Erythroblast (primary cell): ENCODE measurements around the gene PTP4A1.
A peak's percentile ranks its signal among the peaks of the same experiment; 100 is the strongest.
"Not testable (repeated sequence)": the region's sequence is repeated elsewhere in the genome, so short reads cannot be mapped to it uniquely, and the experiment has no call there.

Experiments
- DNase-seq, 2 experiments: peaks; one replicate each; lab custom pipeline; 2025; lab: John Stamatoyannopoulos, UW
- GATA1 ChIP-seq: IDR thresholded peaks from 2 replicates; pipeline ENCODE4 v1.6.1; 2011; ENCODE audit warnings: low read depth, mild to moderate bottlenecking, control low read depth, low read length, moderate library complexity
- POLR2A ChIP-seq: IDR thresholded peaks from 2 replicates; pipeline ENCODE4 v1.6.1; 2011; ENCODE audit warnings: mild to moderate bottlenecking, low read length

PTP4A1 gene

DNA sequence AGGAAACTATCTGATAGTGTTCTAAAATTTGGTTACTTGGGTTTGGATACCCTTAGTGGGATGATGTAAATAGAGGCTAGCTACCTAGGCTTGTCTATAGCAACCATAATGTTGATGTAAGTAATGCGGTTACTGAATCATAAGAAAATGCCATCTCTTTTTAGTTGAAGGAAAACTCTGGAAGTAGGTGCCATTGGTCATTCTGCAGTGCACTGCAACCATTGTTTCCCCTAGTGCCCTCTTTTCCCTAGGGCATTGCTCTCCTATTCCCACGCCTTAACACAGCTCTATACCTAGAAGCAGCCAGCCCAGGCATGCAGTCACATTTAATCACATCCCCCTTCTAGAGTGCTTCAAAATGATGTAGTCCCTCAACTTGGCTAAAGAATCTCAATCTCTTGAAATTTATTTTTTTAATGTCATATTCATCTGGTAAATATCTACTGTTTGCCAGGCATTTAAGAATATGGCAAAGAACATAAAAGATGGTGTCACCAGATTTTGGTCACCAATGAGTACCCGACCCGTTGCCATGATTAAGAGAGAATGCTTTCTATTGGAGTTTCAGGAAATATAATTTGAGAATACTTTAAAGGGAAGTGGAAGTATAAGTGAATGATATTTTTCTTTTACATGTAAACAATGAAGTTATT lies 10.4 kb downstream of the PTP4A1 start:
- DNase-seq, result no peak
- TF ChIP-seq POLR2A, result no peak
- TF ChIP-seq GATA1, result no peak

DNA sequence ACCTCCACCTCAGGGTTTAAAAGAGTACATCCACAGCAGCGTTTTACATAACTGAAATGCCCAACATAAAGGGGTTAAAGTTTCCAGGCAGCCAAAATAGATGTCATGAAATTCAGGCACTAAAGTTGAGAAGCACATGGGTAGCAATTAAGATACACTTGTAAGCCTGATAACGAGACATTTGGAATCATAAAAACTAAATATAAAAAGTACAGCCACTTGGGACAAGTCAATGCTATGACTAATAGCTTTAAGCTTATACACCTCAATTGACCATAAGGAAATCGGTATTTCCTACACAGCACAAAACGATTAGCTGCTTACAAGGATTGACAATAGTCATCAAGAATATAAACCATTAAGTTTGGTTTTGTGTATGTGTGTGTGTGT lies 11.8 kb downstream of the PTP4A1 start:
- no peak for TF ChIP-seq GATA1
- no peak for TF ChIP-seq POLR2A
- DNase-seq, result no peak

DNA sequence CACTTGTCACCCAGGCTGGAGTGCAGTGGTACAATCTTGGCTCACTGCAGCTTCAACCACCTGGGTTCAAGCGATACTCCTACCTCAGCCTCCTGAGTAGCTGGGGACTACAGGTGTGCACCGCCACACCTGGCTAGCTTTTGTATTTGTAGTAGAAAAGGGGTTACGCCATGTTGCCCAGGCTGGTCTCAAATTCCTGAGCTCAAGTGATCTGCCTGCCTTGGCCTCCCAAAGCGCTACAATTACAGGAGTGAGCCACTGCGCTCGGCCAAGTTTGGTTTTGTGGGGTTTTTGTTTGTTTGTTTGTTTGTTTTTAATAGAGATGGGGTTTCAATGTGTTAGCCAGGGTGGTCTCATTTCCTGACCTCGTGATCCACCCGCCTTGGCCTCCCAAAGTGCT lies 12.3 kb downstream of the PTP4A1 start:
- DNase-seq, result no peak
- TF ChIP-seq GATA1 (no peak), POLR2A (no peak)

DNA sequence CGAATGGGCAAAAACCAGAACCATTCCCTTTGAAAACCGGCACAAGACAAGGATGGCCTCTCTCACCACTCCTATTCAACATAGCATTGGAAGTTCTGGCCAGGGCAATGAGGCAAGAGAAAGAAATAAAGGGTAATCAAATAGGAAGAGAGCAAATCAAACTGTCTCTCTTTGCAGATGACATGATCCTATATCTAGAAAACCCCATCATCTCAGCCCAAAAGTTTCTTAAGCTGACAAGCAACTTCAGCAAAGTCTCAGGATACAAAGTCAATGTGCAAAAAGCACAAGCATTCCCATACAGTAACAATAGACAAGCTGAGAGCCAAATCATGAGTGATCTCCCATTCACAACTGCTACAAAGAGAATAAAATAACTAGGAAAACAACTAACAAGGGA lies 13.4 kb downstream of the PTP4A1 start:
- not testable (repeated sequence) for DNase-seq

DNA sequence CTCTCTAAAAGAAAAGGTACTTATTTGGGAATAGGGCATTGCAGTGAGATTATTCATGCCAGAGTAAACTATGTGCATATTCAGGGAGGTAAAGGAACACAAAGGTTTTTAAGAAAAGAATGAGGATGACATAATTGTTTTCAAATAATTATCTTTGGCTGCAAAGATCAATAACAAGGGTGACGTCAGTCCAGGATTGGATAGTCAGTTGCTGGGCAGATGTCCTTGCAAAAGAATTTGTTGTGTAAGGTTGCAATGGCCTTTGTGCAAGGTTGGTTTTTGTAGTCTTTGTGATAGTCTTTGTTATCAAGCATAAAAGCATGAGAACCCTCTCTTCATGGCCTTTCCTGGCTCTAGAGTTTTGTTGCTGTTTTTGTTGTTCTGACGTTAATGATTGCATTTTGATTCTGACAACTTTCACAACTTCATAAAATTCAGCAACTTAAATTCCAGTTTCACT lies 17.7 kb downstream of the PTP4A1 start:
- TF ChIP-seq POLR2A, result no peak
- no peak for TF ChIP-seq GATA1
- no peak for DNase-seq

DNA sequence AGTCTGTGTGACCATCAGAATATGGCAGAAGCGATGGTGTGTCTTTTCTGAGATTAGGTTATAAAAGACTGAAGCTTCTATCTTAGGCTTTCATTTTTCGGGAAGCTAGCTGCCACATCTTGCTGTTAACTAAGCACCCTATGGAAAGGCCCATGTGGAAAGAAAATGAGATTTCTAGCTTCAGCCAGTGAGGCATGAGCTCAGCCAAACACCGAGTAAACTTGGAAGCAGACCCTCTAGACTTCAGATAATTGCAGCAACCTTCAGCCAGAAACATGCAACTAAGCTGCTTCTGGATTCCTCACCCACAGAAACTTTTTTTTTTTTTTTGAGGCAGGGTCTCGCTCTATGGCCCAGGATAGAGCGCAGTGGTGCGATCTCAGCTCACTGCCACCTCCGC lies 20.6 kb downstream of the PTP4A1 start:
- no peak for TF ChIP-seq GATA1
- TF ChIP-seq POLR2A, result no peak
- DNase-seq, result no peak

DNA sequence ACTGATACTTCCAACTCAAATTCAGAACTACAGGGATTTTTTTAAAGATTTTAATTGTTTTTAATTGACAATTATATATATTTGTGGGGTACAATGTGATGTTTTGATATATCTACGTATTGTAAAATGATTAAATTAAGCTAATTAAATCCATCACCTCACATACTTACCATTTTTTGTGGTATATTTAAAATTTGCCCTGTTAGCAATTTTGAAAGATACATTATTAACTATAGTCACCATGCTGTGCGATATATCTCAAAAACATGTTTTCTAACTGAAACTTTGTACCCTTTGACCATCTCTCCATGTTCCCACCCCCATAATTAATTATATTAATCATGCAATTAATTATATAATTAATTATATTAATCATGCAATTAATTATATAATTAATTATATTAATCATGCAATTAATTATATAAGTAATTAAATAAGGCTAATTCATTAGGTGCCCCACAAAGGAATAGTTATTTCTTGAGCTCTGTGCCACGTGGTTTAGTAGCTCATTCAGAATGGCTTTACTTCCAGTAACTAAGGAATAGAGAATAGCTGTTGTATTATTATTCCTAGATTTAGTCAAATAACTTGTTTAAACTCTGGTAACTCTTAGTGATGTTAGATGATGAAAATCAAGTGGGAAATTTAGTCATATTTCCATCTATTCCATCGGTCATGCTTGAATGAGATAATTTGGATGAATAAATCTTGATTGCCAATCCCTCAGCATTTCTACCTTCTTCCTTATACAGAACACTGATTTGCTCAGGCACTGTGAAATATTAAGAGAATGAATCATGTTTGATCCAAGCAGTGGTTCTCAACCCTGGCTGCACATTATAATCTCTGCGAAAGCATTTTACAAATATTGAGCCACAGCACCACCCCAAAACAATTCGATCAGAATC lies 25.1 kb downstream of the PTP4A1 start:
- no peak for DNase-seq
- TF ChIP-seq GATA1, result no peak
- TF ChIP-seq POLR2A, result no peak

DNA sequence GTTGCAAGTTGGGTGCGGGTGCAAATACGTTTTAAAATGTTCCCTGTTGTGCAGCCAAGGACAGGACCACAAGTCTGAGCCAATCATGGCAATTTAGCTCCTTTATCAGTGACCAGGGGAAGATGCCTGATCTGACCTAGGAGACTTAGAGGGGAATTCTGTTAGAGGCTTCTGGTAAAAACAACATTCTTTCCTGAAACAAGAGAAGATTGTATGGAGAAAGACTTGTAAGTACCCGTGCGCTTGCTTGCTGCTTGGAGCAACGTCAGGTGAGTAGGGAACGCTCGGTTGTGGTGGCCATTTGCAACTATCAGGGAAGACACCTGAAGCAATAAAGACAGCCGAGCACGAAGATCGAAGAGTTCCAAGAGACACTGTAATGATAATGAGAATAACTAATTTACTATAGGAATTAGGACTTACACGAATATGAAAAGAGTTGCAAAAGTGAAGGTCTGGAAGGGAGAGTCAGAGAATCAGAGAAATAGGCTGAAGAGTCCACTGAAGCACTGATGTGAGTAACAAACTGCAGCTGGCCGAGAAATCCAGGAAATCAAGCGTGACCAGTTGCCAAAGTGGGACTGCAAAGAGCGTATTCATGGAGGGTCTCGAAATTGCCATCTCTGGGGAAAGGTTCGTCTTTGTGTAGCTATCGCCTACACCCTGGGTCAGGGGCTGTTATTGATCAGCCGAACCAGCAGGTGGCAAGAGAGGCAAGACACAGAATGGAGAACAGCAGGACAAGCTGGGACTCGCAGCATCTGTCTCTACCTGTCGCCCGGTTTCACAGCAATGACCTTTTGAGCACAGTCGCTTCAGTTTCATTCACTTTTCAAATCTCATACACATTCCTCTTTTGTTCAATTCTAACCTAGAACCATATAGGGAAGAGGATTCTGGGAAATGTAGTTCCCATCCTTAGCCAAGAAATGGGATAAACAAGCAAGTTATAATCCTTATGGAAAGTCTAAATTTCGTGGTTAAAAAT lies 26.1 kb downstream of the PTP4A1 start:
- no peak for TF ChIP-seq POLR2A
- TF ChIP-seq GATA1, result no peak
- DNase-seq, result peak; percentile 73 to 82

DNA sequence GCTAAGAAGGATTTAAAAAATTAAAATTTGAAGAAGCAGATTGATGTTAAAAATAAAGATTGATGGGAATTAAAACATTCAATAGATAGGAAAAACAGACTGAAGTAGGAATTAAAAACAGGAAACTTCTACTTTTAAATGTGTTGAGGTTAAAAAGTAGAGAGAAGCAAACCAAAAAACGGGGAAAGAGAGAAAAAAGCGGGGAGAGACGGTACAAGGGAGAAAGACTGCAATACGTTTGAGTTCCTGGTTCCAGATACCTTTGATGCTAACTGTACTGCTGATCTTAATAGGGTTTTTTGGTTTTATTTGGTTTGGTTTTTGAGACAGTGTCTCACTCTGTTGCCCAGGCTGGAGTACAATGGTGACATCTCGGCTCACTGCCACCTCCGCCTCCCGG lies 27.0 kb downstream of the PTP4A1 start:
- no peak for TF ChIP-seq POLR2A
- no peak for TF ChIP-seq GATA1
- DNase-seq, result no peak

DNA sequence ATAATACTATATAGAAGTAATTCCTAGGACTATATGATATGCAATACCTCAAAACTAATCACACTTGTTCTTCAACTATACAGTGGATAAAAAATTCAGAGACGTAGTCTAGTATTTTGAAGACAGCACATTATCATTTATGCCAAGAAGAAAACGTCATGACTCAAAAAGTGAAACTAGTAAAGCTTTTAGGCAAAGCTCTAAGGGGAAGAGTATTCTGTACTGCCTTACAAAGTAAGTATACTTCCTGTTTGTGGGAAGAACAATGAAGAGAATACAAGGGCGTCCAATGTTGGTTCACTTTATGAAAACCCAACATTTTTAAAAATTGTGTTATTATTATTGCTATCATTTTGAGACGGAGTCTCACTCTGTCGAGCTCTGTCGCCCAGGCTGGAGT lies 27.9 kb downstream of the PTP4A1 start:
- TF ChIP-seq POLR2A, result no peak
- TF ChIP-seq GATA1, result no peak
- no peak for DNase-seq

DNA sequence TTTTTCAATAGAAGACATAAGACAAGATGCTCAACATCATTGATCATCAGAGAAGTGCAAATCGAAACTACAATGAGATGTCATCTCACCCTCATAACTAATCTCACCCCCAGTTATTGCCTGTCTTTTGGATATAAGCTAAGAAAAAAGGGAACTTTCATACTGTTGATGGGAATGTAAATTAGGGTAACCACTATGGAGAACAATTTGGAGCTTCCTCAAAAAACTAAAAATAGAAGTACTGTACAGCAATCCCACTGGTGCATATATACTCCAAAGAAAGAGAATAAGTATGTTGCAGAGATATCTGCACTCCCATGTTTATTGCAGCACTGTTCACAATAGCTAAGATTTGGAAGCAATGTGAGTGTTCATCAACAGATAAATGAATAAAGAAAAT lies 37.0 kb downstream of the PTP4A1 start:
- no peak for TF ChIP-seq GATA1
- no peak for TF ChIP-seq POLR2A

DNA sequence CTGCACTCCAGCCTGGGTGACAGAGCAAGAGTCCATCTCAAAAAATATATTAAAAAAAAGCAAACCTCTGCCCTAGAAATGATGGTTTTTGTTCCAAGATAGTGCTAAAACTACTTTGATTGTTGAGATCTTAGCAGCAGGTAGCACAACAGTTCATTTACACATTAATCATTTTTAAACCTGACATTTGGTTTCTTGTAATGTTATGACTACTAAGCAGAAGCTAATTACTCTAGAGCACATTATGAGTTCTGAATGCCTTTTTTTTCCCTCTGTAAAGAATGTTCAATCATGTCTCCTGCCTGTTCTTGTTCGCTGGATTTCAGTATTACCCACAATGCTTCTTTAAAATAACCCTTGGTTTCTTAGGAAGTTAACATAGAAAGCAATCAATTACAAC lies 38.7 kb downstream of the PTP4A1 start:
- DNase-seq, result no peak
- TF ChIP-seq POLR2A, result no peak
- no peak for TF ChIP-seq GATA1

More for the DNA sequence above, 37.0 kb downstream of the PTP4A1 start:
- no peak for DNase-seq

DNA sequence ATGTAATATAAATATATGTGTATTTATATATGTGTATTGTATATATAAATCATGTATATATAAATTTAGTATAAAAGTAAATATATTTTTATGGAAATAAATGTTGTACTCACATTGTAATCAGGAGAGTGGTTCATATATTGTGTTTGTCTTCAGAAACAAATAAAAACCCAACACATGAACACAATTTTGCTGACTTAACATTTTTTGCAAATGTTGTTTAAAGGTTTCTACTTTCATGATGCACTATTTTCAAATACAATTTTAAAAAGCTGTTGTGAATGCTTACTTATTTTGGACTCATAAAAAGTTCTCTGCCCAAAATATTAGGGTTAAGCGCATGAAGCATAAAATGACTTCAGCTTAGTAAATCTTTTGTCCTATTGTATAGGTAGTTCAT lies 39.3 kb downstream of the PTP4A1 start:
- TF ChIP-seq POLR2A, result no peak
- no peak for TF ChIP-seq GATA1
- DNase-seq, result no peak

DNA sequence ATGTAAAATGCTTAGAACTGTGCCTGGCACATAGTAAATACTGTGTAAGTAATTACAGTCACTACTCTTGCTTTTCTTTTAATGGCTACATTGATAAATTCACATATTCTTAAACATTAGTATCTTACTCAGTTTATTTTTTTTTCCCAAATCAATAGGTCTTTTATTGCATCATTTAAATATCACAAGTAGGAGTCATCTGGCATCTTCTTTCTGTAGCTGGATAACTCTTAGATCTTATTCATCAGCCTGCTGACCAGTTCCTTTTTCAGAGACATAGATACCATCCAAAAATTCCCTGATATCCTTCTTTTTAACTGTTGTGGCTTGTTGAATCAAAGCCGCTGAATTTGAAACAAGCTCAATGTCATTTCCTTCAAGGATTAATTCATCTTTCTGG lies 43.3 kb downstream of the PTP4A1 start:
- no peak for DNase-seq
- TF ChIP-seq GATA1 (no peak), POLR2A (no peak)
